Measurements from ENCODE around the gene CNBD2.

DNA sequence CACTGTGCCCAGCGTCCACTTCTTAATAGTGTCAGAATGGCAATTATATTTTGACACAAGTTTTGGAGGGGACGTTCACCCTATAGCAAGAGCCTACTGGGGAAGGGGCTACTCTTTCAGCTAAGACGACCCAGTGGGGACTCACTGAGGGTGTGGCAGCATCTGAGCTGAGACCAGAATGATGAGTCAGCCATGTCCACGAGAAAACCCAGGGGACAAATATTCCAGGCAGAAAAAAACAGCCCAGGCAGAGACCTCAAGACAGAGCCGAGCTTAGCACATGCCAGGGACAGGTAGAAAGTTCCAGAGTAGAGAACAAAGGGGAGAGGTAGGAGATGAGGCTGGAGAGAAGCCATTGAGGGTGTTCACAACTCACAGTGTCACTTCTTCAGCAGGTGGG, 11.2 kb downstream of the CNBD2 start:
- TF ChIP-seq, protein P1, sequence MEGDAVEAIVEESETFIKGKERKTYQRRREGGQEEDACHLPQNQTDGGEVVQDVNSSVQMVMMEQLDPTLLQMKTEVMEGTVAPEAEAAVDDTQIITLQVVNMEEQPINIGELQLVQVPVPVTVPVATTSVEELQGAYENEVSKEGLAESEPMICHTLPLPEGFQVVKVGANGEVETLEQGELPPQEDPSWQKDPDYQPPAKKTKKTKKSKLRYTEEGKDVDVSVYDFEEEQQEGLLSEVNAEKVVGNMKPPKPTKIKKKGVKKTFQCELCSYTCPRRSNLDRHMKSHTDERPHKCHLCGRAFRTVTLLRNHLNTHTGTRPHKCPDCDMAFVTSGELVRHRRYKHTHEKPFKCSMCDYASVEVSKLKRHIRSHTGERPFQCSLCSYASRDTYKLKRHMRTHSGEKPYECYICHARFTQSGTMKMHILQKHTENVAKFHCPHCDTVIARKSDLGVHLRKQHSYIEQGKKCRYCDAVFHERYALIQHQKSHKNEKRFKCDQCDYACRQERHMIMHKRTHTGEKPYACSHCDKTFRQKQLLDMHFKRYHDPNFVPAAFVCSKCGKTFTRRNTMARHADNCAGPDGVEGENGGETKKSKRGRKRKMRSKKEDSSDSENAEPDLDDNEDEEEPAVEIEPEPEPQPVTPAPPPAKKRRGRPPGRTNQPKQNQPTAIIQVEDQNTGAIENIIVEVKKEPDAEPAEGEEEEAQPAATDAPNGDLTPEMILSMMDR (IDR thresholded peaks at IDR 0.05): no peak
- TF ChIP-seq POLR2A (IDR thresholded peaks at IDR 0.05): no peak
